Measurements from ENCODE around the gene POLR3E.

The POLR3E gene

GRCh38 chr16:22302776-22303363, 5.7 kb downstream of the POLR3E start:
- TF ChIP-seq ZNF274 (IDR thresholded peaks at IDR 0.05; ENCODE audit: low read depth, low read length): no peak
- no peak overlapping the region for H3K4me3 ChIP-seq (ENCODE audit: low read length)

DNA sequence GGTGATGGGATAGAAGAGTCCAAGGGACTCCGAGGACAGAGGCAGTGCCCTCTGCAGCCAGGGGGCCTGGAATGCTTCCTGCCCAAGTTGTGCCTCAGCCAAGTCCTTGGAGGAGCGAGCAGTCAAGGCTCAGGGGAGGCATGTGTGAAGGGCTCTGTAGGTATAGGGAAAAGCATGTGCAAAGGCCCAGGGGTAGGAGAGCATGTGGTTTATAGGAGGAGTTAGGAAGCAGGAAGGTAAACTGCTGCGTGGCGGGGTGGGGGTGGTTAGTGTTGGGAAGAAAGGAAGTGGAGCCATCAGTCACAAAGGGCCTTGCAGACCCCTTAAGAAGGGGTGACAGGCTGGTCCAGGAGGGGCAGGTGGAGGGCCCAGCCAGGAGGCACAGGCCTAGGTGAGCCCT, 7.2 kb downstream of the POLR3E start:
- no peak overlapping the region for H3K4me3 ChIP-seq (ENCODE audit: low read length)
- no peak for TF ChIP-seq ZNF274 (IDR thresholded peaks at IDR 0.05; ENCODE audit: low read depth, low read length)

GRCh38 chr16:22306788-22307187, 9.6 kb downstream of the POLR3E start:
- no peak overlapping the region for H3K4me3 ChIP-seq (ENCODE audit: low read length)
- TF ChIP-seq ZNF274 (IDR thresholded peaks at IDR 0.05; ENCODE audit: low read depth, low read length): no peak

DNA sequence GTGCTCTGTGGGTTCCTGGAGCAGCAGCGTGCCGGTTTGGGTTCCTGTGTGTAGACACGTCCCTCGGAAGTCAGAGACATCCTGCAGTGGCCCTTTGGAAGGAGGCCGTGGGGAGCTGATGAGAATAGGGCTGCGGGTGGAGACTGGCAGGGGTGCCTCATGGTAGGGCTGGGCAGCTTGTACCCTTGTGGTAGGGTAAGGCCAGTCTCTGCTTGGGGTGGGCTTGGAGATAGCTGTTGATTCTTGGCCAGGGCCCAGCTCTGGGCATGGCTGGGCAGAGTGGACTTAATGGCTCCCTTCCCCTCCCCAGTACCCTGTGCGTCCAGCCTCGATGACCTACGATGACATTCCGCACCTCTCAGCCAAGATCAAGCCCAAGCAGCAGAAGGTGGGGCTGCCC, 10.6 kb downstream of the POLR3E start:
- TF ChIP-seq ZNF274 (IDR thresholded peaks at IDR 0.05; ENCODE audit: low read depth, low read length): no peak
- no peak overlapping the region for H3K4me3 ChIP-seq (ENCODE audit: low read length)

GRCh38 chr16:22308824-22309520, 11.8 kb downstream of the POLR3E start:
- H3K4me3 ChIP-seq (ENCODE audit: low read length): no peak overlapping the region
- TF ChIP-seq ZNF274 (IDR thresholded peaks at IDR 0.05; ENCODE audit: low read depth, low read length): no peak

DNA sequence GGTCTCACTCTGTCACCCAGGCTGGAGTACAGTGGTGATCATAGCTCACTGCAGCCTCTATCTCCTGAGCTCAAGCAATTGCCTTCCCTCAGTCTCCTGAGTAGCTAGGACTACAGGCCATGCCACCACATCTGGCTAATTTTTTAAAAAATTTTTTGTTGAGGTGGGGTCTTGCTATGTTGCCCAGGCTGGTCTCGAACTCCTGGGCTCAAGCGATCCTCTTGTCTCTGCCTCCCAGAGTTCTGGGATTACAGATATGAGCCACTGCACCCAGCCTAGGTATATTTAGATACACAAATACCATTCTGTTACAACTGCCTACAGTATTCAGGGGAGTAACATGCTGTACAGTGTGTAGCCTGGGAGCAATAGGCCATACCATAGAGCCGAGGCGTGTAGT, 14.3 kb downstream of the POLR3E start:
- TF ChIP-seq ZNF274 (IDR thresholded peaks at IDR 0.05; ENCODE audit: low read depth, low read length): no peak
- no peak overlapping the region for H3K4me3 ChIP-seq (ENCODE audit: low read length)

GRCh38 chr16:22312897-22313781, 15.9 kb downstream of the POLR3E start:
- H3K4me3 ChIP-seq (ENCODE audit: low read length): no peak overlapping the region
- no peak for TF ChIP-seq ZNF274 (IDR thresholded peaks at IDR 0.05; ENCODE audit: low read depth, low read length)

DNA sequence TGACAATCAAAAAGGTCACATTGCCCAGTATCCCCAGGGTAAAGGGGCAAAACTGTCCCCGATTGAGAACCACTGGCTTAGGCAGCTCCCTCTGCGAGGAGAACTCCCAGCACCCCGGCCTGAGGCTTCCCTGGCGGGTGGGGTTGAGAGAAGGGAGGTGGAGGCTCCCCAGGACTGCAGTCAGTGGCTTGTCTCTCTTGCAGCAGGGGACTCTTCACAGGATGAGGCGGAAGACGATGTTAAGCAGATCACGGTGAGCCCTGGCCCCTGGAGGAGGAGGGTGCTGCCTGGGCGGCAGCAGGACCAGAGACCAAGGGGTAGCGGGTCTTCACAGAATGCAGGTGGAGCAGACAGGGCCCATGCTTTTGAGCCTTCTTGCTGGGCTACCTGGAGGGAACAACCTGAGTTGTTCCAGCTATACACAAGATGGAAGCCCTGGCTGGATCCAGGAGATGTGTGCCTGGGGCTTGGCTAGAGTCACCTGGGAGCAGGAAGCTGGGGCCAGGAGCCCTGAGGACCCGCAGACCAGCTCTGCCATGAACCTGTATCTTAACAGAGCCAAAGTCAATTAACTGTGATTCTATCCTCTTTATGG, 16.8 kb downstream of the POLR3E start:
- no peak for TF ChIP-seq ZNF274 (IDR thresholded peaks at IDR 0.05; ENCODE audit: low read depth, low read length)
- H3K4me3 ChIP-seq (ENCODE audit: low read length): no peak overlapping the region

- H3K4me3 ChIP-seq (ENCODE audit: low read length): no peak overlapping the region
- TF ChIP-seq ZNF274 (IDR thresholded peaks at IDR 0.05; ENCODE audit: low read depth, low read length): no peak
These were observed 17.7 kb downstream of the POLR3E start for GRCh38 chr16:22314661-22315626.

- no peak for TF ChIP-seq ZNF274 (IDR thresholded peaks at IDR 0.05; ENCODE audit: low read depth, low read length)
- no peak overlapping the region for H3K4me3 ChIP-seq (ENCODE audit: low read length)
These were observed 18.8 kb downstream of the POLR3E start for GRCh38 chr16:22315979-22316378.

DNA sequence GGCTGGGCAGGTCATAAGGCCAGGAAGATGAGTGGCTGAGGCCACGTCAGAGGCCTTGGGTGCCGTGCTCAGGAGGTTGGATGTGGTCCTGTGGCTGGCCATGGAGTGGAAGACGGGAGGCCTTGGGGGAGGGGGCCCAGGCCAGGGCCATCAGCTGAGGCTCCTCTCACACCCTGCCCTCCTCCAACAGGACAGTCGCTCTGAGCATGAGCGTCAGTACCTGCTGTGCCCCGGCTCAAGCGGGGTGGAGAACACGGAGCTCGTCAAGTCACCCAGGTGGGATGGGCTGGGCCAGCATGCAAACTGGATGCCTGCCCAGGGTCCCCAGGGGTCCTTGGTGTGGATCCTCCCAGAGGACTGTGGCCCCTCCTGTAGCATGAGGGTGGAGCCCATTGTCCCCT, 19.2 kb downstream of the POLR3E start:
- no peak overlapping the region for H3K4me3 ChIP-seq (ENCODE audit: low read length)
- no peak for TF ChIP-seq ZNF274 (IDR thresholded peaks at IDR 0.05; ENCODE audit: low read depth, low read length)

DNA sequence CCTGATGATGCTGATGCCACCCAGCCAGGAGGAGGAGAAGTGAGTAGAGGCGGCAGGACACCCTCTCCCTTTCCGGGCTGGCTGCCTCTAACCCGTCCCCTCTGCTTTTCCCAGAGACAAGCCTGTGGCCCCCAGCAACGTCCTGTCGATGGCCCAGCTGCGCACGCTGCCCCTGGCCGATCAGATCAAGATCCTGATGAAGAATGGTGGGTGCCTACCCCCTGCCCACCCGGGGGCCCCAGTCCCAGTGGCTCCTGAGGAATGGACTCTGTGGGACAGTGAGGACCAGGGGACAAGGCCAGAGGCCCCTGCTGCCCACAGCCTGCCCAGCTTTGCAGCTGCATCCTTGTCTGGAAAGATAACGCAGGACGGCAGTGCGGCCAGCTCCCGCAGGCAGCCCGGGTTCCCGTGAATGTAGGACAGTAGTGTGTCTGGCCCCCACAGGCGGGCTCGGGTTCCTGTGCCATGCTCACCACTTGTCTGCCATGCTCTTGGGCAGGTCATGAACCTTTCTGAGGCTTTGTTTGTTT, 19.9 kb downstream of the POLR3E start:
- no peak for TF ChIP-seq ZNF274 (IDR thresholded peaks at IDR 0.05; ENCODE audit: low read depth, low read length)
- H3K4me3 ChIP-seq (ENCODE audit: low read length): no peak overlapping the region

- no peak overlapping the region for H3K4me3 ChIP-seq (ENCODE audit: low read length)
- no peak for TF ChIP-seq ZNF274 (IDR thresholded peaks at IDR 0.05; ENCODE audit: low read depth, low read length)
These were observed 20.4 kb downstream of the POLR3E start for GRCh38 chr16:22317625-22318024.
